Glutamatergic neuron (in vitro differentiated cells): ENCODE measurements around the gene RGS17. TPM values are rescaled to one million over a fixed set of nuclear protein-coding genes. Genes with fewer than 3 reads are reported as not detected.
A peak's percentile ranks its signal among the peaks of the same experiment; 100 is the strongest.

ENCODE experiments used
- DNase-seq: peaks from one replicate; pipeline ENCODE4 v3.0.0; 2022
- H3K27ac Mint-ChIP-seq: one replicate; pipeline ENCODE4 v1.8.0; 2020; ENCODE audit warnings: mild to moderate bottlenecking, mixed read lengths, inconsistent platforms; ENCODE audit not compliant: unreplicated experiment
- H3K27me3 Mint-ChIP-seq: one replicate; pipeline ENCODE4 v1.8.0; 2020; ENCODE audit warnings: mild to moderate bottlenecking, moderate library complexity, mixed read lengths, inconsistent platforms; ENCODE audit not compliant: unreplicated experiment
- H3K36me3 Mint-ChIP-seq: one replicate; pipeline ENCODE4 v1.8.0; 2020; ENCODE audit warnings: mild to moderate bottlenecking, mixed read lengths, inconsistent platforms; ENCODE audit not compliant: unreplicated experiment
- H3K4me1 Mint-ChIP-seq: one replicate; pipeline ENCODE4 v1.8.0; 2020; ENCODE audit warnings: mild to moderate bottlenecking, low read depth, mixed read lengths, inconsistent platforms; ENCODE audit not compliant: unreplicated experiment
- H3K4me3 Mint-ChIP-seq: one replicate; pipeline ENCODE4 v1.8.0; 2020; ENCODE audit warnings: mild to moderate bottlenecking, mixed read lengths, inconsistent platforms; ENCODE audit not compliant: unreplicated experiment
- H3K9me3 Mint-ChIP-seq: one replicate; pipeline ENCODE4 v1.8.0; 2020; ENCODE audit warnings: mild to moderate bottlenecking, moderate library complexity, mixed read lengths, inconsistent platforms; ENCODE audit not compliant: unreplicated experiment
- CTCF ChIP-seq: fragments of 200-600 bp; sonication (generic); IDR thresholded peaks from one replicate; pipeline ENCODE4 v1.5.0; 2021; ENCODE audit not compliant: partially characterized antibody, unreplicated experiment
- total RNA-seq: library from RNA; stranded (reverse); fragmentation: NEBNext Ultra II Directional; extraction: Animal tissue kit (Norgen Biotek cat#: 25700); gene quantifications from one replicate; pipeline ENCODE4 v1.2.1, GENCODE V29; 2021; ENCODE audit not compliant: unreplicated experiment

Gene RGS17
- total RNA-seq, 1 donor from 2014 or later: 11.5 TPM

DNA sequence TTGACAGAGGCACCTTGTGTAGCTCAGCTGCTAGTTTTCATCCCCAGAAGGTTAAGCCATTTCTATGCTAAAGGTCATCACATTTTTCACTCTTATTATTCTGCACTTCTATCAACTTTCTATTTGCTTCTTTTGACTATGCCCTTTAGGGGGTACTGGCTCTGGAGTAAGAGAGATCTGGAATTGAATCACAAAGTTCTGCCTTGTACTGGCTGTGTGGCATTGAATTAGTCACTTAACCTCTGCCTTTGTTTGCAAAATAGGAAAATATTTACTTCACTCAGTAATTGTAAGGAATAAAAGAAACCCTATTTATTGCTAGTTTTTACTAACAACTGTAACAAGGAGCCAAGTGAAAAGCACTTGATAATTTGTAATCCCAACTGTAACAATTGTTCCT lies 71.8 kb downstream of the RGS17 start:
- Mint-ChIP-seq H3K27me3 (no peaks in the 10 kb centered on the region), H3K36me3 (peaks cover 13% of the 10 kb centered on the region), H3K4me3 (no peak overlapping the region), H3K9me3 (peaks cover 4% of the 10 kb centered on the region), H3K27ac (peak overlapping the region; percentile 1), H3K4me1 (peaks cover 5% of the 10 kb centered on the region)
- DNase-seq: no peak
- no peak for TF ChIP-seq CTCF

GRCh38 chr6:153058909-153059308 lies 72.2 kb downstream of the RGS17 start:
- no peak for DNase-seq
- Mint-ChIP-seq H3K4me1 (peaks cover 5% of the 10 kb centered on the region), H3K9me3 (peaks cover 4% of the 10 kb centered on the region), H3K36me3 (peaks cover 11% of the 10 kb centered on the region), H3K27me3 (no peaks in the 10 kb centered on the region), H3K4me3 (no peak overlapping the region), H3K27ac (peak overlapping the region; percentile 1)
- TF ChIP-seq CTCF: no peak

DNA sequence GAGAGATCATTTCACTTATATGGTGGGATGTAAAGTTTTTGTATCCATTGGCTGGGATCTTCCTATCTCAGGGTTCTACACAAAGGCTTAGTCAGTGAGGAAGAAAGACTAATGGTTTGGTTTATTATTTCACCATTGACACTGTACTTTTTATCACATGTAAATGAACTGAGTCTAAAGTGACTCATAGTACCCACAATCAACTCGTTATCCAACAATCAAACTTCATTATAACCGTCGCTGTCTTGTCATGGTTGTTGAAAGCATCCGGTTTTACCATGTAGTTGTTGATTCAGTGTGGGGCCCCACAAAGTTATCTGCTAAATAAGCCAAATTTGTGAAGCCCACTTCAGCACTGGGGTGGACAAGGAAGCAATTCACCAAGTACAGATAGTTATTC lies 72.8 kb downstream of the RGS17 start:
- no peak for TF ChIP-seq CTCF
- Mint-ChIP-seq H3K9me3 (peaks cover 3% of the 10 kb centered on the region), H3K4me3 (no peak overlapping the region), H3K27ac (no peak overlapping the region), H3K36me3 (peaks cover 5% of the 10 kb centered on the region), H3K27me3 (no peaks in the 10 kb centered on the region), H3K4me1 (peaks cover 5% of the 10 kb centered on the region)
- DNase-seq: no peak

GRCh38 chr6:153056308-153056707 lies 74.8 kb downstream of the RGS17 start:
- H3K36me3 Mint-ChIP-seq: no peaks in the 10 kb centered on the region
- H3K27ac Mint-ChIP-seq: no peak overlapping the region
- peaks cover 5% of the 10 kb centered on the region for H3K4me1 Mint-ChIP-seq
- no peak for DNase-seq
- no peaks in the 10 kb centered on the region for H3K9me3 Mint-ChIP-seq
- H3K4me3 Mint-ChIP-seq: no peak overlapping the region
- no peak for TF ChIP-seq CTCF
- no peaks in the 10 kb centered on the region for H3K27me3 Mint-ChIP-seq

DNA sequence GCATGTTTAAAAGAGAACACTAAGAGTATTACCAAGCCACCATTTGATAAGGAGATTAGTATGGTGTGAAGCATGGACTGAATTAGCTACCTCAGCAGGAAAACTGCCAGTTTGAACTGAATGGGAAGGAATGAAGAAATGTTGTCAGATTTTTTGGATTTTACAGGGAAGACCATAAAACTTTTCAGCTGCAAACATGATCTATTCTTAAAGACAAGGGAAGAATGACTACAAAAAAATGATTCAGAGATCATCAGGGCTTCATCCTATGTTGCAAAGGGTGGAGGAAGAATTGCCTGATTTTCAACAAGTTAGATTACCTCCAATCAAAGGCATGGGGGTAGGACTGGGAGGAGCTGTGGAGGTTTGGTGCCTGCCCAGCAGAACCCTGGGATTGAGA lies 79.3 kb downstream of the RGS17 start:
- Mint-ChIP-seq H3K27me3 (no peaks in the 10 kb centered on the region), H3K9me3 (peaks cover 1% of the 10 kb centered on the region), H3K27ac (no peak overlapping the region), H3K4me3 (no peak overlapping the region), H3K36me3 (no peaks in the 10 kb centered on the region), H3K4me1 (peaks cover 2% of the 10 kb centered on the region)
- no peak for DNase-seq
- no peak for TF ChIP-seq CTCF
